NCI-H510A treated with DMSO at 0.1 percent for 48 hours (cell line): ENCODE data around the gene KIF25.
A peak's percentile ranks its signal among the peaks of the same experiment; 100 is the strongest.

Experiments
- DNase-seq: peaks from one replicate; lab custom pipeline; 2025; lab: John Stamatoyannopoulos, UW

Gene KIF25

GRCh38 chr6:168090064-168090690 lies 92.7 kb downstream of the KIF25 start:
- no peak for DNase-seq

GRCh38 chr6:168090706-168091105 lies 93.2 kb downstream of the KIF25 start:
- no peak for DNase-seq

- peak; percentile 26 for DNase-seq
Measured at GRCh38 chr6:168091381-168092264, 94.2 kb downstream of the KIF25 start.

GRCh38 chr6:168092541-168092940 lies 95.1 kb downstream of the KIF25 start:
- no peak for DNase-seq

- no peak for DNase-seq
Measured at GRCh38 chr6:168093071-168093505, 95.6 kb downstream of the KIF25 start.

- no peak for DNase-seq
Measured at GRCh38 chr6:168093634-168094033, 96.2 kb downstream of the KIF25 start.
